GM13977 (cell line): ENCODE measurements around the gene UBN1.

Experiments used
- DNase-seq: peaks from one replicate; pipeline ENCODE4 v3.0.0; 2012; ENCODE audit warnings: low spot score
- CTCF ChIP-seq: IDR thresholded peaks from 2 replicates; pipeline ENCODE4 v1.5.1; 2012; ENCODE audit warnings: mild to moderate bottlenecking, control low read depth; ENCODE audit not compliant: insufficient read depth; ENCODE audit errors: extremely low read depth, missing control alignments
- in situ Hi-C: fragments of 300-500 bp; cut with MboI; formaldehyde crosslinking; loops from one replicate; pipeline ENCODE4 v1.12.0; 2022; ENCODE audit warnings: low sequenced_read_pairs, low pct_unique_long_range_greater_than_20kb, mixed read lengths, inconsistent platforms; ENCODE audit not compliant: unreplicated experiment

UBN1 gene

GRCh38 chr16:4884972-4885874 is 37.9 kb downstream of the UBN1 start:
- no peak for DNase-seq
- in situ Hi-C loops = no loop called here
- no peak for TF ChIP-seq CTCF

GRCh38 chr16:4886151-4886550 is 38.9 kb downstream of the UBN1 start:
- in situ Hi-C loops = no loop called here
- DNase-seq = no peak

DNA sequence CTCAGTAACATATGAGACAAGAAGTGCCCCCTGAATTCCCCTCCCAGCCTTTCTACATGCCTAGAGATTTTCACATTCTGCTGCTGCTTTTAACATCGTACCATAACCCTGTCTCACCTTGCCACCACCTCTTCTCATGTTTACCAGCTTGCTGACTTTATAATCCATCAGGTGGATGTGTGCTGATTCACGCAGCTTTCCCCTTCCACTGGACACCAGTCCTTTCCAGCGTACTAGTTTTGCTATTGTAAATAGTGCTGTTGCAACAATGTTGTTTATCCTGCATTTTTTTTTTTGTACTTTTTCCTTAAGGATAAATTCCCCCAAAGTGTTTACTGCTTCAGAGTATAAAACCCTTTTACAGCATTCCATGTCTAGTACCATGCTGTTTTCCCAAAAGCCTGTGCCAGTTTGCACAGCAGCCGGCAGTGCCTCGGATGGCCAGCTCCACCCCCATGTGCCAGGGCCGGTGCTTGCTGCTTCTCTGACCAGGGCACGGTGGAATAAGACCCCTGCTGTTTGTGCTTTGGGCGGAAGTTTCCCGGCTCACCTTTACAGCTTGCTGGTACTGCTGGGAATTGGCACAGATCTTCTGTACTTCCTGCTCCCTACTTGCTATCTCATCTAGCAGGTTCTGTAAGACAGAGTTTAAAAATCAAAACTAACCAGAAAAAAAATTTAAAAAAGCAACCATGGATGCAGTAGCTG is 41.3 kb downstream of the UBN1 start:
- in situ Hi-C loops = no loop called here
- TF ChIP-seq CTCF = no peak
- no peak for DNase-seq

More at GRCh38 chr16:4886151-4886550, 38.9 kb downstream of the UBN1 start:
- no peak for TF ChIP-seq CTCF

DNA sequence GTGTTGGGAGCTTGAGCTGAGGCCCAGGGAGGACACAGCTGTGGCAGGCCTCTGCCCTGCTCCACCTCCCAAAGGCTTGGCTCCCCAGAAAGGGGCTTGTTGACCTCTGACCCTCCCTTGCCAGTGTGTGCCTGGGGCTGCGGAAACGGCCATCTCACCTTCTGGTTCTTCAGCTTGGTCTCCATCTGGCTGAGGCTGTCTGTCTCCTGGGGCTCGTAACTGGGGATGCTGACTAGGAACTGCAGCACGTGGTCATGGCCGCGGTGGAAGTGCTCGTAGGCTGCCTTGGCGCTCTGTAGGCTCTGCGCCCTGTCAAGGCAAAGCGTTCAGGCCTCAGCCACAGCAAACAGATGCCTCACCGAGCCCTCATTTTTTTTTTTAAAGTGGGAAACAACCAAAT is 42.7 kb downstream of the UBN1 start:
- in situ Hi-C loops = no loop called here
- TF ChIP-seq CTCF = no peak
- no peak for DNase-seq

GRCh38 chr16:4890686-4891085 is 43.4 kb downstream of the UBN1 start:
- TF ChIP-seq CTCF = no peak
- in situ Hi-C loops = no loop called here

GRCh38 chr16:4891097-4891885 is 44.0 kb downstream of the UBN1 start:
- in situ Hi-C loops = no loop called here
- no peak for TF ChIP-seq CTCF
- no peak for DNase-seq

More at GRCh38 chr16:4890686-4891085, 43.4 kb downstream of the UBN1 start:
- DNase-seq = no peak
